Retina (tissue), 1 donor: Measurements from ENCODE around the gene NCAM2.

Experiments used
- DNase-seq: peaks from one replicate; pipeline ENCODE4 v3.0.0-alpha.2; 2016

Gene NCAM2

GRCh38 chr21:21231913-21232312 lies 233.7 kb downstream of the NCAM2 start:
- no peak for DNase-seq

GRCh38 chr21:21232320-21232719 lies 234.1 kb downstream of the NCAM2 start:
- DNase-seq, result no peak

- no peak for DNase-seq
These were observed 234.8 kb downstream of the NCAM2 start for GRCh38 chr21:21233051-21233450.

GRCh38 chr21:21236996-21237395 lies 238.8 kb downstream of the NCAM2 start:
- no peak for DNase-seq

GRCh38 chr21:21238629-21239400 lies 240.6 kb downstream of the NCAM2 start:
- DNase-seq, result no peak

GRCh38 chr21:21241391-21241790 lies 243.2 kb downstream of the NCAM2 start:
- no peak for DNase-seq

- DNase-seq, result no peak
These were observed 247.8 kb downstream of the NCAM2 start for GRCh38 chr21:21246007-21246406.

GRCh38 chr21:21247424-21247823 lies 249.2 kb downstream of the NCAM2 start:
- no peak for DNase-seq

- DNase-seq, result no peak
These were observed 263.8 kb downstream of the NCAM2 start for GRCh38 chr21:21262048-21262447.

GRCh38 chr21:21268061-21268471 lies 269.9 kb downstream of the NCAM2 start:
- peak; percentile 6 for DNase-seq

- DNase-seq, result no peak
These were observed 270.7 kb downstream of the NCAM2 start for GRCh38 chr21:21268885-21269284.

- no peak for DNase-seq
These were observed 281.1 kb downstream of the NCAM2 start for GRCh38 chr21:21279193-21279901.

GRCh38 chr21:21283810-21284209 lies 285.6 kb downstream of the NCAM2 start:
- no peak for DNase-seq

- no peak for DNase-seq
These were observed 288.1 kb downstream of the NCAM2 start for GRCh38 chr21:21286170-21286798.

GRCh38 chr21:21290751-21291150 lies 292.5 kb downstream of the NCAM2 start:
- no peak for DNase-seq

GRCh38 chr21:21291883-21292569 lies 293.8 kb downstream of the NCAM2 start:
- DNase-seq, result no peak

- DNase-seq, result no peak
These were observed 297.1 kb downstream of the NCAM2 start for GRCh38 chr21:21295303-21295702.

- no peak for DNase-seq
These were observed 299.0 kb downstream of the NCAM2 start for GRCh38 chr21:21297211-21297610.

GRCh38 chr21:21301013-21301412 lies 302.8 kb downstream of the NCAM2 start:
- no peak for DNase-seq

GRCh38 chr21:21309510-21309909 lies 311.3 kb downstream of the NCAM2 start:
- DNase-seq, result no peak

- no peak for DNase-seq
These were observed 326.1 kb downstream of the NCAM2 start for GRCh38 chr21:21324297-21324696.

GRCh38 chr21:21332492-21332891 lies 334.3 kb downstream of the NCAM2 start:
- no peak for DNase-seq

GRCh38 chr21:21341041-21341440 lies 342.8 kb downstream of the NCAM2 start:
- no peak for DNase-seq
